HG03439 (cell line): ENCODE data around the gene TSEN2.
"Not testable (repeated sequence)": the region's sequence is repeated elsewhere in the genome, so short reads cannot be mapped to it uniquely, and the experiment has no call there.

Experiments
- ATAC-seq: cut with Tn5 transposase; IDR thresholded peaks from one replicate; pipeline ENCODE4 v1.9.1; 2021; ENCODE audit warnings: mild to moderate bottlenecking, moderate library complexity; ENCODE audit not compliant: unreplicated experiment

TSEN2 gene

GRCh38 chr3:12451960-12452359, 32.3 kb upstream of the TSEN2 start:
- ATAC-seq = no peak

- ATAC-seq = no peak
Measured at GRCh38 chr3:12452361-12453330, 31.6 kb upstream of the TSEN2 start.

GRCh38 chr3:12454076-12454815, 30.0 kb upstream of the TSEN2 start:
- no peak for ATAC-seq

GRCh38 chr3:12454816-12455121, 29.5 kb upstream of the TSEN2 start:
- no peak for ATAC-seq

GRCh38 chr3:12455740-12456139, 28.5 kb upstream of the TSEN2 start:
- no peak for ATAC-seq

GRCh38 chr3:12456441-12456840, 27.8 kb upstream of the TSEN2 start:
- no peak for ATAC-seq

- not testable (repeated sequence) for ATAC-seq
Measured at GRCh38 chr3:12457380-12457779, 26.9 kb upstream of the TSEN2 start.

- no peak for ATAC-seq
Measured at GRCh38 chr3:12458901-12459300, 25.4 kb upstream of the TSEN2 start.

GRCh38 chr3:12460127-12460526, 24.2 kb upstream of the TSEN2 start:
- ATAC-seq = no peak

- ATAC-seq = no peak
Measured at GRCh38 chr3:12461097-12461649, 23.1 kb upstream of the TSEN2 start.

GRCh38 chr3:12462159-12462947, 21.9 kb upstream of the TSEN2 start:
- ATAC-seq = no peak

- no peak for ATAC-seq
Measured at GRCh38 chr3:12463686-12464085, 20.6 kb upstream of the TSEN2 start.

- ATAC-seq = no peak
Measured at GRCh38 chr3:12464181-12464580, 20.1 kb upstream of the TSEN2 start.

GRCh38 chr3:12465151-12465835, 19.0 kb upstream of the TSEN2 start:
- ATAC-seq = no peak

GRCh38 chr3:12465836-12466225, 18.4 kb upstream of the TSEN2 start:
- ATAC-seq = no peak

GRCh38 chr3:12467746-12468145, 16.5 kb upstream of the TSEN2 start:
- ATAC-seq = no peak

- no peak for ATAC-seq
Measured at GRCh38 chr3:12468276-12468675, 16.0 kb upstream of the TSEN2 start.

GRCh38 chr3:12468757-12469156, 15.5 kb upstream of the TSEN2 start:
- ATAC-seq = no peak

- not testable (repeated sequence) for ATAC-seq
Measured at GRCh38 chr3:12469222-12469621, 15.1 kb upstream of the TSEN2 start.

- ATAC-seq = no peak
Measured at GRCh38 chr3:12470111-12470510, 14.2 kb upstream of the TSEN2 start.
